Retinal pigment epithelial cell (primary cell): ENCODE data around the gene PHACTR4.
"Not testable (repeated sequence)": the region's sequence is repeated elsewhere in the genome, so short reads cannot be mapped to it uniquely, and the experiment has no call there.

ENCODE experiments used
- DNase-seq: peaks from one replicate; pipeline ENCODE4 v3.0.0-alpha.2; 2010; ENCODE audit warnings: low read depth
- H3K4me3 ChIP-seq: 2 replicates; pipeline ENCODE4 v1.5.1; 2011; ENCODE audit warnings: mild to moderate bottlenecking, low read length, control low read depth, moderate library complexity
- TF ChIP-seq, protein P1 (sequence below): conservative IDR thresholded peaks from 2 replicates; pipeline ENCODE4 v1.5.1; 2011; ENCODE audit warnings: low read depth, low read length, control low read depth, inconsistent platforms

Gene PHACTR4

GRCh38 chr1:28329395-28330153, 40.0 kb upstream of the PHACTR4 start:
- H3K4me3 ChIP-seq = peak overlapping the region; percentile 92
- no peak for DNase-seq
- TF ChIP-seq, protein P1, sequence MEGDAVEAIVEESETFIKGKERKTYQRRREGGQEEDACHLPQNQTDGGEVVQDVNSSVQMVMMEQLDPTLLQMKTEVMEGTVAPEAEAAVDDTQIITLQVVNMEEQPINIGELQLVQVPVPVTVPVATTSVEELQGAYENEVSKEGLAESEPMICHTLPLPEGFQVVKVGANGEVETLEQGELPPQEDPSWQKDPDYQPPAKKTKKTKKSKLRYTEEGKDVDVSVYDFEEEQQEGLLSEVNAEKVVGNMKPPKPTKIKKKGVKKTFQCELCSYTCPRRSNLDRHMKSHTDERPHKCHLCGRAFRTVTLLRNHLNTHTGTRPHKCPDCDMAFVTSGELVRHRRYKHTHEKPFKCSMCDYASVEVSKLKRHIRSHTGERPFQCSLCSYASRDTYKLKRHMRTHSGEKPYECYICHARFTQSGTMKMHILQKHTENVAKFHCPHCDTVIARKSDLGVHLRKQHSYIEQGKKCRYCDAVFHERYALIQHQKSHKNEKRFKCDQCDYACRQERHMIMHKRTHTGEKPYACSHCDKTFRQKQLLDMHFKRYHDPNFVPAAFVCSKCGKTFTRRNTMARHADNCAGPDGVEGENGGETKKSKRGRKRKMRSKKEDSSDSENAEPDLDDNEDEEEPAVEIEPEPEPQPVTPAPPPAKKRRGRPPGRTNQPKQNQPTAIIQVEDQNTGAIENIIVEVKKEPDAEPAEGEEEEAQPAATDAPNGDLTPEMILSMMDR = peak; percentile 8

DNA sequence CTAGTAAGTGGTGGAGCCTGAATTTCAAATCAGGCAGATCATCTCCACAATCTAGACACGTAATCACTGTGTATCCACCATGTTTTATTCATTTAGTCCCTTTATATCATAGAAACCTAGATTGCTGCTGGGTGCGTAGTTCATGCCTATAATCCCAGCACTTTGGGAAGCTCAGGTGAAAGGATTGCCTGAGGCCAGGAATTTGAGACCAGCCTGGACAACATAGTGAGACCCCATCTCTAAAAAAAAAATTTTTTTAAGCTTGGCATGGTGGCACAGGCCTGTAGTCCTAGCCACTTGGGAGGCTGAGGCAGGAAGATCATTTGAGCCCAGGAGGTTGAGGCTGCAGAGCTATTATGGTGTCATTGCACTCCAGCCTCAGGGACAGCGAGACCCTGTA, 30.6 kb upstream of the PHACTR4 start:
- no peak for DNase-seq
- H3K4me3 ChIP-seq = no peak overlapping the region
- TF ChIP-seq, protein P1 = no peak

DNA sequence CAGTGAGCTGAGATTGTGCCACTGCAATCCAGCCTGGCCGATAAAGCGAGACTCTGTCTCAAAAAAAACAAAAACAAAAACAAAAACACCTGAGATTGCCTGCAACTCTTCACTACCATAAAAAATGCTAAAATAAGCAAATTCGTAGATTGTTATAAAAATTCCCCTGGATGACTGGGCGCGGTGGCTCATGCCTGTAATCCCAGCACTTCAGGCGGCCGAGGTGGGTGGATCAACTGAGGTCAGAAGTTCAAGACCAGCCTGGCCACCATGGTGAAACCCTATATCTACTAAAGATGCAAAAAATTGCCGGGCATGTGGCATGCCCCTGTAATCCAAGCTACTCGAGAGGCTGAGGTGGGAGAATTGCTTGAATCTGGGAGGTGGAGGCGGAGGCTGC, 30.0 kb upstream of the PHACTR4 start:
- no peak overlapping the region for H3K4me3 ChIP-seq
- no peak for DNase-seq
- TF ChIP-seq, protein P1 = no peak

DNA sequence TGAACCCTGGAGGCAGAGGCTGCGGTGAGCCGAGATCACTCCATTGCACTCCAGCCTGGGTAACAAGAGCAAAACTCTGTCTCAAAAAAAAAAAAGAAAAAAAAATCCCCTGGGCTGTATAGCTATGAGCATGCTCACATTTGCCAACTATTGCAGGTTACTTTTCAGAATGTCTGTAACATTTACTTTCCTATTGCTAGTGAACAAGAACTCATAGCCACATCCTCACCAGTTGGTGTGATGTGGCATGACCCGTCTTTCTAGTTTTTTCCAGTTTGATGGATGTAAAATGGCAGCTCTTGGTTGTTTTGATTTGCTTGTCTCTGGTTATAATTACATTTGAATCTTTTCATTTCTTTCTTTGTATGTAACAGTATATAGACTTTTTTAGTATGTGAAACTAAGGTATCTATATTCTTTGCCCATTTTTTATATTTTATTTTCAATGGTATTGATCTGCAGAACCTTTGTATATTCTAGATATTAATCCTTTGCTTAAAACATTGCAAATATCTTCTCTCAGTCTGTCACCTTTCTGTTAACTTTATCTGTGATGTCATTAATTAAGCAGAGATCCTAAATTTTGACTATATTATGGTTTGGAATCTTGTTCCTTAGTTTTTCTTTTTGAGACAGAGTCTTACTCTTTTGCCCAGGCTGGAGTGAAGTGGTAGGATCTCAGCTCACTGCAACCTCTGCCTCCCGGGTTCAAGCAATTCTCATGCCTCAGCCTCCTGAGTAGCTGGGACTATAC, 29.1 kb upstream of the PHACTR4 start:
- no peak for DNase-seq
- H3K4me3 ChIP-seq = no peak overlapping the region
- TF ChIP-seq, protein P1 = no peak

DNA sequence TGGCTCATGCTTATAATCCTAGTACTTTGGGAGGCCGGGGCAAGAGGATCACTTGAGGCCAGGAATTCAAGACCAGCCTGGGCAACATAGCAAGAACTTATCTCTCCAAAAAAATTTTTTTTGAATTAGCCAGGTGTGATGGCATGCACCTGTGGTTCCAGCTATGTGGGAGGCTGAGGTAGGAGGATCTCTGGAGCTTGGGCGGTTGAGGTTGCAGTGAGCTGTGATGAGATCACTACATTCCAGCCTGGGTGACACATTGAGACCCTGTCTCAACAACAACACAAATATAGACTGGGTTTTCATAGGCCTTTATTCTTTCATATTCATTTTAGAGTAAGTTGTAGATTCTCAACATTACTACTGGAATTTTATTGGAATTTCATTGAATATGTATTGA, 27.9 kb upstream of the PHACTR4 start:
- TF ChIP-seq, protein P1 = no peak
- DNase-seq = no peak
- no peak overlapping the region for H3K4me3 ChIP-seq

- TF ChIP-seq, protein P1 = no peak
- H3K4me3 ChIP-seq = no peak overlapping the region
- peak; percentile 17 for DNase-seq
These were observed 26.1 kb upstream of the PHACTR4 start for GRCh38 chr1:28343405-28343804.

DNA sequence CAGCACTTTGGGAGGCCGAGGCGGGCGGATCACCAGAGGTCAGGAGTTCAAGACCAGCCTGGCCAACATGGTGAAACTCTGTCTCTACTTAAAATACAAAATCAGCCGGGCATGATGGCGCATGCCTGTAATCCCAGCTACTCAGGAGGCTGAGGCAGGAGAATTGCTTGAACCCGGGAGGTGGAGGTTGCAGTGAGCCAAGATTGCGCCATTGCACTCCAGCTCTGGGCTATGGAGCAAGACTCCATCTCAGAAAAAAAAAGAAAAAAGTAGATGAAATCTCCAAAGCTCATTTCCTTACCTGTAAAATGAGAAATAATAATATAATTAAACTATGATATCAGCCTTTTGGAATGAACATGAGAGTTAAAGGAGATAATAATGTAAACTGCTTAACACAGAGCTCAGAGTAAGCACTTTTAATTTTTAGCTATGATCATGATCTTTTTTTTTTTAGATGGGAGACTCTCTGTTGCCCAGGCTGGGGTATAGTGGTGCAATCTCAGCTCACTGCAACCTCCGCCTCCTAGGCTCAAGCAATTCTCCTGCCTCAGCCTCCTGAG, 16.2 kb upstream of the PHACTR4 start:
- H3K4me3 ChIP-seq, DNase-seq: not testable (repeated sequence)
